IPS DF 19.7 (cell line): ENCODE data around the gene DOCK4.

Source experiments
- DNase-seq: peaks from one replicate; pipeline ENCODE4 v3.0.0-alpha.2; 2013; ENCODE audit warnings: low read depth, low spot score

Gene DOCK4

GRCh38 chr7:112160130-112160770, 45.9 kb downstream of the DOCK4 start:
- no peak for DNase-seq

- DNase-seq, result no peak
Observed at GRCh38 chr7:112159351-112159750, 46.8 kb downstream of the DOCK4 start.

GRCh38 chr7:112157072-112157471, 49.1 kb downstream of the DOCK4 start:
- DNase-seq, result no peak

GRCh38 chr7:112156412-112156811, 49.8 kb downstream of the DOCK4 start:
- no peak for DNase-seq

- no peak for DNase-seq
Observed at GRCh38 chr7:112154690-112155089, 51.5 kb downstream of the DOCK4 start.

GRCh38 chr7:112152186-112152585, 54.0 kb downstream of the DOCK4 start:
- DNase-seq, result no peak

GRCh38 chr7:112150823-112151641, 55.2 kb downstream of the DOCK4 start:
- DNase-seq, result no peak

- no peak for DNase-seq
Observed at GRCh38 chr7:112149734-112150133, 56.5 kb downstream of the DOCK4 start.

GRCh38 chr7:112147793-112148361, 58.3 kb downstream of the DOCK4 start:
- DNase-seq, result no peak

GRCh38 chr7:112145206-112145605, 61.0 kb downstream of the DOCK4 start:
- DNase-seq, result no peak

GRCh38 chr7:112144284-112145059, 61.7 kb downstream of the DOCK4 start:
- no peak for DNase-seq

GRCh38 chr7:112143582-112143981, 62.6 kb downstream of the DOCK4 start:
- no peak for DNase-seq

GRCh38 chr7:112143136-112143535, 63.1 kb downstream of the DOCK4 start:
- no peak for DNase-seq

- DNase-seq, result no peak
Observed at GRCh38 chr7:112140600-112140999, 65.6 kb downstream of the DOCK4 start.

GRCh38 chr7:112138938-112139337, 67.3 kb downstream of the DOCK4 start:
- DNase-seq, result no peak

GRCh38 chr7:112138325-112138852, 67.8 kb downstream of the DOCK4 start:
- no peak for DNase-seq

GRCh38 chr7:112137141-112138101, 68.8 kb downstream of the DOCK4 start:
- DNase-seq, result no peak

- DNase-seq, result no peak
Observed at GRCh38 chr7:112136271-112137008, 69.8 kb downstream of the DOCK4 start.

- DNase-seq, result no peak
Observed at GRCh38 chr7:112135815-112136214, 70.4 kb downstream of the DOCK4 start.

- DNase-seq, result no peak
Observed at GRCh38 chr7:112134039-112134438, 72.2 kb downstream of the DOCK4 start.
